ENCODE results near the gene EIF4ENIF1.
"Not testable (repeated sequence)": the region's sequence is repeated elsewhere in the genome, so short reads cannot be mapped to it uniquely, and the experiment has no call there.

Gene EIF4ENIF1

DNA sequence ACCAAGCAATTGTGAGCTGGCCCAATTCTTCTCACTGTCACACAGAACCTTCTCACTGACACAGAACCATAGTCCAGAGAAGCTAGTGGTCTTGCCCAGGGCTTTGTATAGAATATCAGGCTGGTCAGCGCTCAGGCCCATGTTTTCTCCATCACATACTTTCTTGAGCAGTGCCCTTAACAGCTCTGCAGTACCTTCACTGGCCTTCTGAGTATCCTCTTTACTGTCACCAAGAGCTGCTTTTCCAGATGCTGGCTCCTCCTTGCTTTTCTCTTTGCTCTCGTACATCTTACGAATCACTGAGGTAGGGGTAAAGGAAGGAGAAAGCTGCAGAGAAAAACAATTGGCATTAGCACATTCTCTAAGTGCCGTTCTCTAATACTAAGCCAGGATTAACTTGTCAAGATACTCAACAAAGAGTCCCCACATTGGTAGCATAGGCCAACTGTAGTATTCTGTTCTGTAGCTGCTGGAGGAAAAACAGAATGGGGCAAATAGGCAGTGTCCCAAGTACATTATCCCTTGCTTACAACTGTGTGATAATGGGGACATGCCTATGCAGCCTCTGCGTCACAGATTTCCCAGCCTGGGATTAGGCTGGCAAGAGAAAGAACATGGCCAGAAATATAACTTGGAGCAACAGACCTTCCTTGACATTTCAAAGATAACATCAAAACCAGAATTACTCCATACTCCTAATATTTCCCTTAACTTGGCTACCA lies 46.7 kb downstream of the EIF4ENIF1 start:
- ATAC-seq = no peak

DNA sequence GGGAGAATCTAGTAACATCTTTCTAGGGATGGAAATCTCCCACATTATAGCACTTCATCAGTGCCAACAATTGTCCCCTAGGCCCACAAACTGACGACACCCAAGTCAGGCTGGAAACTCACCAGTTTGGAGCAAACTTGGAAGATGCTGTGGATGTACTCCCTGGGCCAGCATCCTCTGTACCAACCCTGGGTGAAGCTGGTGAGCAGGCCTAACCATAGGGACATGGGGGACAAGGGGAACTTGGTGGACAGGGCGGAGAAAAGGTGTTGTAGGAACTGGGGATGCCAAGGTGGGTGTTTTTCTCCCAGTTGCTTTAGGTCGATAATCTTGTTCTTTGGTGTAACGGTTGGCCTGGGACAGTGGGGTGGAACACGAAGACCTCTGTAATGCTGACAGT lies 48.0 kb downstream of the EIF4ENIF1 start:
- ATAC-seq = no peak
- no peak for DNase-seq

More for the DNA sequence above, 46.7 kb downstream of the EIF4ENIF1 start:
- DNase-seq = no peak

DNA sequence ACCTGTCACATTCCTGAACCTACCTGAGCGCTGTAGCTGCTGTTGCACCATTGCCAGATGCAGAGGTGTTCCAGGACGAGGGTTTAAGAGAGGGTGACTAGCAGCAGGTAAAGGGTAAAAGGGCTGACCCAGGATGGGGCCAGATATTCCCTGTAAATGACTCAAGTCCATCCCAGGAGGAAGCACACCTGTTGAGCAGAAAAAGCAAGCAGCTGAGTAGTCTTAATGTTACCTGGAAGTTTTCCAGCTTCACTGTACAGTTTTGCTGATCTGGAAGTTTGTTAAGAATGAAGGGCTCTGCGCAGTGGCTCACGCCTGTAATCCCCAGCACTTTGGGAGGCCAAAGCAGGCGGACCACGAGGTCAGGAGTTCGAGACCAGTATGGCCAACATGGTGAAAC lies 49.0 kb downstream of the EIF4ENIF1 start:
- DNase-seq (no peak), ATAC-seq (no peak)

DNA sequence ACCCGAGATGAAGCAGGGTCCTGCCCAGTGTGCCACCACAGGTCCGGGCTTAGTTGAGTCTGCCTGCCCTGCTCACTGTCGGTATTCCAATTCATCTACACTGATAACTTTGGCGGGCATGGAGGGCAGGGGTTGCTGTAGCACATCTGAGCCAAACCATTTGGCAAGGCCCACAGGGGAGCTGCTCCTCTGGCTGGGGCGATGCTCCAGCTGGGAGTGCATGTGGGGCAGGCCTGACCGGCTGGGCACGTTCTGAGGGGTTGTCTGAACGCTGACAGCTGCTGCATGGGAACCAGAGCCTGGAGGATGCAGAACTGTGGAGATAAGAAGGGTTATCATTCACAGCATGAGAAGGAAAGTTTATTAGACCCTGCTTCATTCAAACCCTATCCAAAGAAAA lies 49.8 kb downstream of the EIF4ENIF1 start:
- no peak for DNase-seq
- no peak for ATAC-seq

DNA sequence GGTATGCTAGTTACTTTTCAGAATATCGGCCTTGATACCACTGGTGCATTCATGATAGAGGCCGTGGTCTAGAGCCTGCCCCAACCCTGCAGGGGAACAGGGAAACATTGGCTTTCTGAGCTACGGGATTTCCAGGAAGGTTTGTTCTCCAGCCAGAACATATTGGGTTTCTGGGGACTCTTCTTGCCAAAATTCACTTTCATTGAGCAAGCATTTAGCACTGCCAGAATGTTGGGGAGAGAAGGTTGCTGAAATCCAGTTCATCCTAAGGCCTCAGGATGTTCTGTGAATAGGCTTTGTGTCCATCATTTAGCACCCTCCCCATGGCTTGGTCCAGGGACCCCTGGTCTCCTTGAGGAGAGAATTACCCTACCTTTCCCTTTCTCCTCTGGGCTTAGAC lies 53.5 kb downstream of the EIF4ENIF1 start:
- ATAC-seq = no peak

DNA sequence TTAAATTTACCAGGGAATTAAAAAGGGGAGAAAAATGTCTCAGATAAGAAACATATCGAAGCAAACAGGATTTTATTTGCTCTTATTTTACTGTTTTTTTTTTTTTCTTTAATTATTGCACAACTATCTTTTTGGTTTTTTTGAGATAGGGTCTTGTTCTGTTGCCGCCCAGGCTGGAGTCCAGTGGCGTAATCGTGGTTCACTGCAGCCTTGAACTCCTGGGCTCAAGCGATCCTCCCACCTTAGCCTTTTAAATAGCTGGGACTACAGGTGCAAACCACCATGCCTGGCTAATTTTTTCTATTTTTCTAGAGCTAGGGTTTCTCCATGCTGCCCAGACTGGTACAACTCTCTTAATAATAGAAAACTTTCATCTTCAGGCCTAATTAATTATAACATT lies 57.7 kb downstream of the EIF4ENIF1 start:
- no peak for ATAC-seq
- DNase-seq = no peak

More for the DNA sequence above, 53.5 kb downstream of the EIF4ENIF1 start:
- DNase-seq = no peak

DNA sequence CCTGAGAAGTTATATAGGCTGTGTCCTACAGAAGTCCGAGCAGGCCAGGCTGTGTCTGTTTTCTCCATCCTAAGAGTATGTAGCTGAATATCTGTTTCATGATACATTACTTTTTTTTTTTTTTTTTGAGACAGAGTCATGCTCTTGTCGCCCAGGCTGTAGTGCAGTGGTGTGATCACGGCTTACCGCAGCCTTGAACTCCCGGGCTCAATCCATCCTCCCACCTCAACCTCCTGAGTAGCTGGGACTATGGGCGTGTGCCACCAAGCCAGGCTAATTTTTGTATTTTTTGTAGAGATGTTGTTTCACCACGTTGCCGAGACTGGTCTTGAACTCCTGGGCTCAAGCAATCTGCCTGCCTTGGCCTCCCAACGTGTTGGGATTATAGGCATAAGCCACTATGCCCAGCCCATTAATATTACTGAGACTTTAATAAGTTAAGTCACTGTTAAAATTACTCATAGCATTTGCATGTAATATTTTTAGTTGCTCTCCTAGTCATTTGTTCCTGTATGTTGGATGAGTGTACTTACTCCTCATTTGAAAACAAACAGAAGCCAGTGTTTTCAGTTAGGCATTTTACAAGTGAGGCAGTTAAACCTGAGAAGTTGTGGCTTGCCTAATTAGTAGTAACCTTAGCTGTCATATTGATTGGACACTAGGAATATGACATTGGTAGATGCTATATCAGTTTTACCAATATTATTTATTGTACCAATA lies 64.2 kb downstream of the EIF4ENIF1 start:
- no peak for DNase-seq
- no peak for ATAC-seq

DNA sequence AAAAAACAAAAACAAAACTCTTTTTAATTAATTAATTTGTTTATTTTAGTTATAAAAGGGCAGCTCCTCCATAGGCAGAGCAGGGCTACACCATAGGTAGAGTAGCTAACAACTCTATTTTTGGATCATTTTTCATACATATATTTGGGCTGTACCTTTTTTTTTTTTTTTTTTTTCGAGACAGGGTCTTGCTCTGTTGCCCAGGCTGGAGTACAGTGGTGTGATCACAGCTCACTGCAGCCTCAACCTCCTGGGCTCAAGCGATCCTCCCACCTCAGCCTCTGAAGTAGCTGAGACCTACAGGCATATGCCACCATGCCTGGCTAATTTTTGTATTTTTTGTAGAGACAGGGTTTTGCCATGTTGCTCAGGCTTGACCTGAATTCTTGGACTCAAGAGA lies 87.3 kb downstream of the EIF4ENIF1 start:
- not testable (repeated sequence) for DNase-seq, ATAC-seq

DNA sequence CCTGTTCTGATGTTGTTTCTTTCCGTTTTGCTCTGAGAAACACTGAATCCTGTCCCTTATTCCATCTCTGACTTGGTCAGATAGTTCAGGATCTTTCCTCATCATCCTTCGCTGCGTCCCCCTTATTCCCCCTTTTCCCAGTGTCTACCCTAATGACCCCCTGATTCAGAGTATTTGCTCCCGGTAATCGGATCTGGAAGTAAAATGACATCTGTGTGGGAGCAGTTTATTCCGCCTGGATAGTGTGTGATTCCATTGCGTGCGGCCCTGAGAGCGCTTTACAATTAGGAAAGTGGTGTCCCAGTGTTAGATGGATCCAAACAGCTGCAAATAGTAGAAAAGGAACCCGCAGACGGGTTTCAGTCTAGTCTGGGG lies 89.6 kb downstream of the EIF4ENIF1 start:
- ATAC-seq (no peak), DNase-seq (no peak)

DNA sequence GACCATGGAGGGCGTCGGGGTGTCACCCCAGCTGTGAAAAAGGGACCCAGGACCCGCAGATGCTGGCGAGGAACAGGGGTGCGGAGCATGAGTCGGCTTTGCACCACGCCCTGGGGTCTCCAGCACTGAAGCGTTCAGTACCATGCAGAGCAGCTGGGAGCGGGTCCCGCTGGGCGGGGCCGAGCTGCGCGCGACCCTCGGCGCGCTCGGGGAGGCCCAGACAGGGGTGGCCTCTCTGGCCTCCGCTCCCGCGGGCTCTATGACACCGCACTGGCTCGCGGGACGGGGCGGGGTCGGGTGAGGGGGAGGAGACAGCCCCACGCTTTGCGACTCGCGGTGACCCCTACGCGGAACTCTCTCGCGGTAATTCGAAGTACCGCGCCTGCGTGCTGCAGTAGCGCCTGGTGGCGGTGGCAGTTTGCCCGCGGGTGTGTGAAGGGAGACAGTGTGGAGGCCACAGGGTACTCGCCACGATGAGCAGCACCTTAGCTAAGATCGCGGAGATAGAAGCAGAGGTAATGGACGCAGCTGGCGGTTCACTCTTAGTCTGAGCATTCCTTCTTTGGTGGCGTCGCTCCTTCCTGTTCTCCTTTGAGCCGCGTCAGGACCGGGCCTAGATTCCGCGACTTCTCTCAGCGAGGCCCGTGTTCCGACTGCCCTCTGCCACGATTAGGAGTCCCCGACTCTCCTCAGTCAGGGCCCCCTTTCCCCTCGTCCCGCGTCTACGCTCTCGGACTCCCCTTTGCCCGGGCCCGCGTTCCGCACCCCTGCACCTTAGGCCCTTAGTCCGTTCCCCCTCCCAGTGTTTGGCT lies 90.2 kb downstream of the EIF4ENIF1 start, which contains the start of gene DRG1:
DRG1 (plus strand) TSS at position 394 of the 812 bp plus-strand sequence; CDS start at position 474, 80 bp downstream.
- peak; percentile 100 for ATAC-seq
- DNase-seq = peak; percentile 98

DNA sequence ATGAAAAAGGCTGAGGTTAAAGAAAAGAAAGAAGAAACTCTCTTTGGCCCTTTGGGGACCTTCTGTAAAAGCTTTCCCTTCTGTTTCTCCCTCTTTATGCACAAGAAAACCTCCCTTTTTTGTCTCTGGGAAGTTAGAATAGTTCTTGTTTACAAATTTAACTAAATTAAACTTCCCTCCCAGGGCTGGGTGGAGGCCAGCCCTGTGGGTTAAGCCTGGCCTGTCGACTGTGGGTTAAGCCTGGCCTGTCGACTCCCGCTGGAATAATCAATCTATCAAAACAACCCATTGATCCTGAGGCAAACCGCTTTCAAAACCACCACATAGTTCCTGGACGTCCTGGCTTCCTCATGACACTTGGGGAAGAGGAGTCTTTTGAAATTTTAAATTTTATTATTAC lies 91.4 kb downstream of the EIF4ENIF1 start:
- ATAC-seq (no peak), DNase-seq (no peak)

DNA sequence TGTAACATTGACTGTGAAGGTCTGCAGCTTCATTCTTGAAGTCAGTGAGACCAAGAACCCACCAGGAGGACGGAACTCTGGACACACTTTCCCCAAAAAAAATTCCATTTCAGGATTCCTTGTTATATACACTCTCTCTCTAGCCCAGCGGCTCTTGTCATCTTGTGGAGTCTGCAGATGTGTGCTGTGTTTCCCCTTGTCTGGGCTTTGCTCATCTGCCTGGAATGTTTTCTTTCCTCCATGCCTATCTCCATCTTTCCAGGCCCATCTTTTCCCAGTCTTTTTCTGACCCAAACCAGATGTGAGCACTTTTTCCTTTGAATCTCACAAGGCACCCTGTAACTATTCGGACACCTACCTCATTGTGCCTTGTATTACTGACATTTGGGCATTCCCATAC lies 95.3 kb downstream of the EIF4ENIF1 start:
- DNase-seq (no peak), ATAC-seq (no peak)

DNA sequence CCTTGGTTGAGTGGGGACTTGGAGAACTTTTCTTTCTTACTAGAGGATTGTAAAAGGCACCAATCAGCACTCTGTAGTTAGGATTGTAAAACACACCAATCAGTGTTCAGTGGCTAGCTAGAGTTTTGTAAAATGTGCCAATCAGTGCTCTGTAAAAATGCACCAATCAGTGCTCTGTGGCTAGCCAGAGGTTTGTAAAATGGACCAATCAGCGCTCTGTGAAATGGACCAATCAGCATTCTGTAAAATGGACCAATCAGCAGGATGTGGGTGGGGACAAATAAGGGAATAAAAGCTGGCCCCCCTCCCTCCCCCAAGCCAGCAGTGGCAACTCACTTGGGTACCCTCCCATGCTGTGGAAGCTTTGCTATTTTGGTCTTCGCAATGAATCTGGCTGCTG lies 95.7 kb downstream of the EIF4ENIF1 start:
- no peak for ATAC-seq
- DNase-seq = no peak

Data from stimulated activated naive CD8-positive, alpha-beta T cell treated with anti-CD3 and anti-CD28 coated beads, Interleukin-15, Interleukin-2, amounts not matched to agents 100 U/mL and 50 U/mL, for 24 hours (primary cell).